ENCODE results near the gene SLC19A1. TPM values are rescaled to one million over a fixed set of nuclear protein-coding genes. Genes with fewer than 3 reads are reported as not detected.

The SLC19A1 gene
- polyA plus RNA-seq, 3 donors, result 25.0 to 53.0 (median 39.9) TPM

DNA sequence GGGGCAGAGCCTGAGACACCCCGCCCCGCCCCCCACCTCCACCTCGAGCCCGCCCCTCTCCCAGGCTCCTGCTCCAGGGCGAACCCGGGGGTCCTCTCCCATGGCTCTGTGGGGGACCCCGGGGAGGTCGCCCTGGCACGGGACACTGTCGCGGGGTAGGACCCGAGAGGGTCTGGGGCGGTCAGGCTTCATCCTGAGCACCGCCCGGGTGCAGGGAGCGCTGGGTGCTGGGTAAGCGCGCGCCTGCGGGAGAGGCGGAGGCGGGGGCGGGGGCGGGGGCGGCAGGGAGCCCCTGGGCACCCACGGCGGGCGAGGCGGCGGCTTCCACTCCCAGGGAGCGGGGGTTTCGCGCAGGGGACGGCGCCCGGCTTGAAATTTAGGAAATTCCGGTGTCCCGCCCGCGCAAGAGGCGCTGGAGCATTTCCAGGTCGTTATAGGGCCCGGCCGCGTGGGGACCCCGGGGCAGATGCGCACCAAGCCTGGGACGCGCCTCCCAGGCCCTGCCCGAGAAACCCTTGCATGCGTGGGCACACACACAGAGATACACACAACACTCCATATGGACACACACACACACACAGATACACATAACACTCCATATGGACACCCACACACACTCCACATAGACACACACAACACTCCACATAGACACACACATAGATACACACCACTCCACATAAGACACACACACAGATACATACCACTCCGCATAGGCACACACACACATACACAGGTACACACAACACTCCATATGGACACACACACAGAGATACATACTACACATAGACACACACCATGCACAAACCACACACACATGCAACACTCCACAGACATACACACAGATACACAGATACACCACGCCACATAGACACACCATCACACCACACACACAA lies 48.7 kb upstream of the SLC19A1 start:
- DNase-seq, result peak; percentile 1 to 78 (median 18)
- Mint-ChIP-seq H3K4me1 (peaks cover 15% of the 10 kb centered on the region), H3K9me3 (peaks cover 20 to 35% (median 28%) of the 10 kb centered on the region in 7 donors), H3K36me3 (no peaks in the 10 kb centered on the region), H3K27me3 (ENCODE audit: low read depth in 3 of 3) (peaks cover 25 to 43% (median 29%) of the 10 kb centered on the region in 3 donors), H3K4me3 (no peak overlapping the region), H3K27ac (no peak overlapping the region)
- H2AFZ ChIP-seq (ENCODE audit: insufficient read depth, low read depth, low read length, poor library complexity, severe bottlenecking), result no peak overlapping the region
- peaks cover 9 to 17% of the 10 kb centered on the region in 2 donors for H3K4me1 ChIP-seq (ENCODE audit: control insufficient read depth in 1 of 2, insufficient read depth in 2 of 2, low read length in 2 of 2)
- intact Hi-C loops (cut with micrococcal nuclease), result loop anchor here (2.0 to 5.0 kb wide), 3 partner anchors 34 to 52 kb away; partner anchors contain the start of gene PCBP3 (in 2 of the 2)
- H3K4me2 ChIP-seq (replicated peaks; ENCODE audit: extremely low read depth, low read length, poor library complexity, severe bottlenecking), result peak overlapping the region; percentile 81
- no peaks in the 10 kb centered on the region for H3K36me3 ChIP-seq (replicated peaks in 1 of 2; ENCODE audit: control insufficient read depth in 1 of 2, insufficient read depth in 2 of 2, low read length in 2 of 2)
- TF ChIP-seq, protein P1, sequence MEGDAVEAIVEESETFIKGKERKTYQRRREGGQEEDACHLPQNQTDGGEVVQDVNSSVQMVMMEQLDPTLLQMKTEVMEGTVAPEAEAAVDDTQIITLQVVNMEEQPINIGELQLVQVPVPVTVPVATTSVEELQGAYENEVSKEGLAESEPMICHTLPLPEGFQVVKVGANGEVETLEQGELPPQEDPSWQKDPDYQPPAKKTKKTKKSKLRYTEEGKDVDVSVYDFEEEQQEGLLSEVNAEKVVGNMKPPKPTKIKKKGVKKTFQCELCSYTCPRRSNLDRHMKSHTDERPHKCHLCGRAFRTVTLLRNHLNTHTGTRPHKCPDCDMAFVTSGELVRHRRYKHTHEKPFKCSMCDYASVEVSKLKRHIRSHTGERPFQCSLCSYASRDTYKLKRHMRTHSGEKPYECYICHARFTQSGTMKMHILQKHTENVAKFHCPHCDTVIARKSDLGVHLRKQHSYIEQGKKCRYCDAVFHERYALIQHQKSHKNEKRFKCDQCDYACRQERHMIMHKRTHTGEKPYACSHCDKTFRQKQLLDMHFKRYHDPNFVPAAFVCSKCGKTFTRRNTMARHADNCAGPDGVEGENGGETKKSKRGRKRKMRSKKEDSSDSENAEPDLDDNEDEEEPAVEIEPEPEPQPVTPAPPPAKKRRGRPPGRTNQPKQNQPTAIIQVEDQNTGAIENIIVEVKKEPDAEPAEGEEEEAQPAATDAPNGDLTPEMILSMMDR (IDR thresholded peaks at IDR 0.05), result no peak
- WGBS (ENCODE audit: insufficient coverage), result 7% methylated on average over 40 of the region's 53 CpGs
- H3K9me3 ChIP-seq (replicated peaks in 1 of 2; ENCODE audit: control insufficient read depth in 1 of 2, insufficient read depth in 1 of 2, low read length in 2 of 2), result peaks cover 13 to 21% of the 10 kb centered on the region in 2 donors
- H3K4me3 ChIP-seq (replicated peaks in 1 of 3; ENCODE audit: low read depth in 2 of 3, low read length in 3 of 3), result peak overlapping the region in 2 of 3 experiments; percentile 26 to 31
- H3K79me2 ChIP-seq (ENCODE audit: insufficient read depth, low read length), result no peaks in the 10 kb centered on the region
- H3K9ac ChIP-seq (ENCODE audit: insufficient read depth, low read length, poor library complexity, severe bottlenecking), result no peak overlapping the region
- H4K20me1 ChIP-seq (ENCODE audit: insufficient read depth, low read length), result no peaks in the 10 kb centered on the region
- peaks cover 16 to 34% of the 10 kb centered on the region in 2 donors for H3K27me3 ChIP-seq (ENCODE audit: control insufficient read depth in 2 of 2, insufficient read depth in 2 of 2, low read length in 2 of 2)
- H3K27ac ChIP-seq (ENCODE audit: low read depth in 1 of 2, low read length in 2 of 2), result no peak overlapping the region

DNA sequence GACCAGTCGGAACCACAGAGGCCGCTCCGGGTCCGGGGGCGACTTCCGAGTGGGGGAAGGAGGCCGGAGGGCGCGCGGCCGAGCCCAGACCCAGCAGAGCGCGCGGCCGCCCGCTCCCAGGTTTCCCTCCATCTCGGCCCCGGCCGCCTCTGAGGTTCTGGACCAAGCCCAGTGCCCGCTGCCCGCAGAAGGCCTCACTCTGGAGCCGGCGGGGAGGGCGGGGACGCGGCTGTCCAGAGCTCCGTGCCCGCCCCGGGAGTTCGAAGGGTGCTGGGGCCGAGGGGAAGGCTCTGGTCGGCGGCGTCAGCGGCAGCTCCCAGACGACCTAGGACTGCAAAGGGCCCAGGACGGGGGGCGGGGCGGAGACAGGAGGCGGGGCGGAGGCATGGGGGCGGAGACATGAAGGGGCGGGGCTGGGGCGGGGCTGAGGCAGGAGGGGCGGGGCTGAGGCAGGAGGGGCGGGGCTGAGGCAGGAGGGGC lies 48.0 kb upstream of the SLC19A1 start:
- WGBS (ENCODE audit: insufficient coverage), result 2% methylated on average over 34 of the region's 46 CpGs
- H3K27me3 ChIP-seq (ENCODE audit: control insufficient read depth in 2 of 2, insufficient read depth in 2 of 2, low read length in 2 of 2), result peaks cover 16 to 34% of the 10 kb centered on the region in 2 donors
- TF ChIP-seq, protein P1 (IDR thresholded peaks at IDR 0.05), result no peak
- peaks cover 9 to 17% of the 10 kb centered on the region in 2 donors for H3K4me1 ChIP-seq (ENCODE audit: control insufficient read depth in 1 of 2, insufficient read depth in 2 of 2, low read length in 2 of 2)
- no peaks in the 10 kb centered on the region for H3K36me3 ChIP-seq (replicated peaks in 1 of 2; ENCODE audit: control insufficient read depth in 1 of 2, insufficient read depth in 2 of 2, low read length in 2 of 2)
- H3K4me1 Mint-ChIP-seq, result peaks cover 15% of the 10 kb centered on the region
- H4K20me1 ChIP-seq (ENCODE audit: insufficient read depth, low read length), result no peaks in the 10 kb centered on the region
- H3K4me2 ChIP-seq (replicated peaks; ENCODE audit: extremely low read depth, low read length, poor library complexity, severe bottlenecking), result peak overlapping the region; percentile 81
- peaks cover 23 to 41% (median 35%) of the 10 kb centered on the region in 7 donors for H3K9me3 Mint-ChIP-seq
- peaks cover 20 to 25% of the 10 kb centered on the region in 2 donors for H3K9me3 ChIP-seq (replicated peaks in 1 of 2; ENCODE audit: control insufficient read depth in 1 of 2, insufficient read depth in 1 of 2, low read length in 2 of 2)
- peak overlapping the region; percentile 21 to 74 (median 35) for H3K4me3 ChIP-seq (replicated peaks in 1 of 3; ENCODE audit: low read depth in 2 of 3, low read length in 3 of 3)
- intact Hi-C loops (cut with micrococcal nuclease), result loop anchor here (2.0 to 5.0 kb wide), 3 partner anchors 33 to 53 kb away; partner anchors contain the start of gene PCBP3 (in 2 of the 2)
- peak overlapping the region; percentile 81 for H2AFZ ChIP-seq (ENCODE audit: insufficient read depth, low read depth, low read length, poor library complexity, severe bottlenecking)
- H3K36me3 Mint-ChIP-seq, result no peaks in the 10 kb centered on the region
- peak overlapping the region; percentile 53 for H3K9ac ChIP-seq (ENCODE audit: insufficient read depth, low read length, poor library complexity, severe bottlenecking)
- no peaks in the 10 kb centered on the region for H3K79me2 ChIP-seq (ENCODE audit: insufficient read depth, low read length)
- H3K27ac Mint-ChIP-seq, result no peak overlapping the region
- no peak overlapping the region for H3K27ac ChIP-seq (ENCODE audit: low read depth in 1 of 2, low read length in 2 of 2)
- DNase-seq, result peak; percentile 42 to 75 (median 67)
- H3K4me3 Mint-ChIP-seq, result peak overlapping the region; percentile 58 to 68
- H3K27me3 Mint-ChIP-seq (ENCODE audit: low read depth in 3 of 3), result peaks cover 23 to 43% (median 31%) of the 10 kb centered on the region in 3 donors
